GM23248 (cell line): ENCODE data around the gene SOX6. TPM values are rescaled to one million over a fixed set of nuclear protein-coding genes. Genes with fewer than 3 reads are reported as not detected.

ENCODE experiments used
- DNase-seq: peaks from one replicate; pipeline ENCODE4 v3.0.0-alpha.2; 2015
- H2AFZ ChIP-seq: fragments of 200-600 bp; sonication (generic); 2 replicates; pipeline ENCODE4 v1.6.1; 2016; ENCODE audit warnings: antibody characterized with exemption
- H3F3A ChIP-seq: fragments of 200-600 bp; sonication (generic); 2 replicates; pipeline ENCODE4 v1.6.1; 2016; ENCODE audit warnings: mild to moderate bottlenecking, antibody characterized with exemption, mixed run types; ENCODE audit not compliant: insufficient read depth
- H3K27ac ChIP-seq: fragments of 200-600 bp; sonication (generic); 2 replicates; pipeline ENCODE4 v1.5.1; 2016; ENCODE audit warnings: mild to moderate bottlenecking
- H3K27me3 ChIP-seq: fragments of 200-600 bp; sonication (generic); replicated peaks from 2 replicates; pipeline ENCODE4 v1.6.1; 2016; ENCODE audit warnings: mild to moderate bottlenecking; ENCODE audit not compliant: insufficient read depth
- H3K36me3 ChIP-seq: fragments of 200-600 bp; sonication (generic); 2 replicates; pipeline ENCODE4 v1.6.1; 2016; ENCODE audit warnings: low read depth, mild to moderate bottlenecking
- H3K4me1 ChIP-seq: fragments of 200-600 bp; sonication (generic); 2 replicates; pipeline ENCODE4 v1.6.1; 2016; ENCODE audit warnings: mild to moderate bottlenecking; ENCODE audit not compliant: insufficient read depth
- H3K4me2 ChIP-seq: fragments of 200-600 bp; sonication (generic); one replicate; pipeline ENCODE4 v1.6.1; 2016; ENCODE audit warnings: mild to moderate bottlenecking; ENCODE audit not compliant: unreplicated experiment
- H3K4me3 ChIP-seq: fragments of 200-600 bp; sonication (generic); 2 replicates; pipeline ENCODE4 v1.5.1; 2016; ENCODE audit warnings: mild to moderate bottlenecking
- H3K79me2 ChIP-seq: fragments of 200-600 bp; sonication (generic); 2 replicates; pipeline ENCODE4 v1.6.1; 2016; ENCODE audit warnings: mild to moderate bottlenecking; ENCODE audit not compliant: insufficient read depth
- H3K9ac ChIP-seq: fragments of 200-600 bp; sonication (generic); 2 replicates; pipeline ENCODE4 v1.6.1; 2016; ENCODE audit warnings: mild to moderate bottlenecking
- H3K9me2 ChIP-seq: fragments of 200-600 bp; sonication (generic); 2 replicates; pipeline ENCODE4 v1.6.1; 2016; ENCODE audit warnings: mixed run types, mild to moderate bottlenecking, moderate library complexity; ENCODE audit not compliant: insufficient read depth
- H3K9me3 ChIP-seq: fragments of 200-600 bp; sonication (generic); one replicate; pipeline ENCODE4 v1.6.1; 2017; ENCODE audit warnings: low read depth
- H4K20me1 ChIP-seq: fragments of 200-600 bp; sonication (generic); 2 replicates; pipeline ENCODE4 v1.6.0; 2016; ENCODE audit not compliant: insufficient read depth
- EZH2 ChIP-seq: fragments of 200-600 bp; sonication (generic); IDR thresholded peaks from 2 replicates; pipeline ENCODE4 v1.6.1; 2018; ENCODE audit warnings: antibody characterized with exemption, mild to moderate bottlenecking; ENCODE audit not compliant: insufficient read depth, poor library complexity, severe bottlenecking
- EZH2phosphoT487 ChIP-seq: fragments of 200-600 bp; sonication (generic); IDR thresholded peaks from 2 replicates; pipeline ENCODE4 v1.6.1; 2018; ENCODE audit warnings: antibody characterized with exemption, moderate library complexity, mild to moderate bottlenecking, low read depth; ENCODE audit not compliant: insufficient read depth
- WGBS, 2 experiments: methylation state at CpG; one replicate each; pipeline ENCODE4 v1.1.6; 2015 to 2017; ENCODE audit warnings: low lambda C conversion rate in 2 of 2, low coverage in 1 of 2; ENCODE audit errors: missing lambda C conversion rate in 2 of 2; 5-methylcytosine and 5-hydroxymethylcytosine counted together
- in situ Hi-C: fragments of 300-500 bp; cut with MboI; formaldehyde crosslinking; loops from 2 replicates; pipeline ENCODE4 v1.15.0; 2020
- polyA plus RNA-seq: library from polyadenylated mRNA; unstranded; fragments of >200 nt; fragmentation: Nextera tagmentation; extraction: Ambion mirVana; gene quantifications from 2 replicates; pipeline ENCODE4 v1.2.1, GENCODE V29; 2016
- total RNA-seq: library from RNA; depleted of rRNA; stranded (reverse); fragments of >200 nt; shearing (Covaris generic); gene quantifications from 2 replicates; pipeline ENCODE4 v1.2.3, GENCODE V29; 2014

SOX6 gene
- total and polyA plus RNA-seq, 2 experiments from 2014 or later = under 0.01 to 0.49 TPM

DNA sequence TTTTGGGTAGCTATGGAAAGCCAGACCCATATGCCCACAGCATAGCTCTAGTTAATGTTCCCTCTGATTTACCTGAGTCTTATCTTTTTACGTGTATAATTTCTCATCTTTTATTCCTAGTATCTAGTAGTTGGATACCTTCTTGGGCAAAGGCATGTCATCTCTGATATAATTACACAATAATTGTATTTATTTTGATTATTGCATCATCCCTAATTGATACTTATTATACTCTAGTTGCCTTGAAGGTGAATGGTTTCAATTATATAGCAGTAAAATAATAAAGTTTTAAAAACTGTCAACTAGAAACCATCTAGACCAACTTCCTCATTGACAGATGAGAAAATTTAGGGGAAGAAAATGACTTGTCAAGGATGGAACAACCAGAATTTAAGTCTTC lies 347.3 kb downstream of the SOX6 start:
- Histone ChIP-seq H3K27ac (no peak overlapping the region), H3K4me3 (no peak overlapping the region), H2AFZ (no peak overlapping the region), H3K79me2 (no peaks in the 10 kb centered on the region), H3F3A (no peaks in the 10 kb centered on the region), H3K9me3 (no peaks in the 10 kb centered on the region), H3K27me3 (peaks cover 77% of the 10 kb centered on the region), H3K9me2 (no peaks in the 10 kb centered on the region), H3K4me2 (no peak overlapping the region), H3K4me1 (no peaks in the 10 kb centered on the region), H3K36me3 (no peaks in the 10 kb centered on the region), H3K9ac (no peak overlapping the region), H4K20me1 (no peaks in the 10 kb centered on the region)
- 62 to 71% methylated on average over 1 of the region's 1 CpG for WGBS, 2 experiments
- in situ Hi-C loops = no loop called here
- DNase-seq = no peak
- TF ChIP-seq EZH2 = no peak

DNA sequence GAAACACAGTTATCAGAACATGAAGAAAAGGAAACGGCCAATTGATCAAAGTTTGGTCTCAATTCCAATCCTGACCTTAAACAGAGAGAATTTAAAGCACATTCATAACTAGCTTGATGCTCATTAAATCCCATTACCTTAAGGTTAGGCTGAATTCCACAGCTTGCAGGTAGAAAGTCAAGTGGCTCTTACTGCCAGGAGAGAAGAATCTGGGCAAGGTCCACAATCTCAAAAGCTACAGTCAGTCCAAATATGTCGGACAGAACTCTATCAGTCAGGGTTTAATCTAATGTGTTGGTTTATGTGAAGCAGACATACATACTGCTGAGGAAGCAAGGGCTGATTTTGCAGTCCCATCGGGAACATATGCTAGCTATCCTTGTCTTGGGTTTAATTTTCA lies 348.8 kb downstream of the SOX6 start:
- H3K9ac ChIP-seq = no peak overlapping the region
- H3K36me3 ChIP-seq = no peaks in the 10 kb centered on the region
- 0 out of 2 replicates have a peak, but pooled peaks cover 2% of the 10 kb centered on the region for H3F3A ChIP-seq
- H3K9me2 ChIP-seq = no peaks in the 10 kb centered on the region
- H2AFZ ChIP-seq = no peak overlapping the region
- no peak overlapping the region for H3K27ac ChIP-seq
- no peak overlapping the region for H3K4me2 ChIP-seq
- H3K79me2 ChIP-seq = no peaks in the 10 kb centered on the region
- H4K20me1 ChIP-seq = no peaks in the 10 kb centered on the region
- DNase-seq = no peak
- TF ChIP-seq EZH2phosphoT487 (no peak), EZH2 (no peak)
- 26% methylated on average over 3 of the region's 3 CpGs for WGBS, 2 experiments
- H3K9me3 ChIP-seq = no peaks in the 10 kb centered on the region
- in situ Hi-C loops = no loop called here
- H3K4me3 ChIP-seq = no peak overlapping the region
- H3K4me1 ChIP-seq = peaks cover 1% of the 10 kb centered on the region
- H3K27me3 ChIP-seq = peaks cover 73% of the 10 kb centered on the region

DNA sequence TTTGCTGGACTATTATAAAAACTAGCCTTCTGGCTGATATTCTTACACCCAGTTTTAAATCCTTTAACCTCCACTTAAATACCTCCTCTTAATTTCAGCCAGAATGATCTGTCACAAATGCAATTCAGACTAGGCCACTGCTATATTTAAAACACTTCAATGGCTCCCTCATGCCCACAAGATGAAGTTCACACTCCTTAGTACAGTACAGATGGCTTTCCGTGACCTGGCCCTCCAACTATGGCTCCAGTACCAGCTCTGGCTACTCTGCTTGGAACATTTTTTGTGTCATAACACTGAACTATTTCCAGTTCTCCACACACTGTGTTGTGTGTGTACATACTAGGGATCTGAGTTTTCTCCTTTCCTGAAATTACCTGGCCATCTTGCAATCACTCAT lies 353.4 kb downstream of the SOX6 start:
- H3K9ac ChIP-seq = no peak overlapping the region
- H3K4me1 ChIP-seq = peaks cover 23% of the 10 kb centered on the region
- H4K20me1 ChIP-seq = no peaks in the 10 kb centered on the region
- in situ Hi-C loops = no loop called here
- 95 to 96% methylated on average over 1 of the region's 1 CpG for WGBS, 2 experiments
- H3K79me2 ChIP-seq = no peaks in the 10 kb centered on the region
- H3K4me2 ChIP-seq = no peak overlapping the region
- no peaks in the 10 kb centered on the region for H3K9me3 ChIP-seq
- TF ChIP-seq EZH2phosphoT487 (no peak), EZH2 (no peak)
- H3F3A ChIP-seq = peaks cover 25% of the 10 kb centered on the region
- H3K27ac ChIP-seq = no peak overlapping the region
- H3K4me3 ChIP-seq = no peak overlapping the region
- DNase-seq = no peak
- H2AFZ ChIP-seq = no peak overlapping the region
- no peaks in the 10 kb centered on the region for H3K9me2 ChIP-seq
- peaks cover 38% of the 10 kb centered on the region for H3K27me3 ChIP-seq
- no peaks in the 10 kb centered on the region for H3K36me3 ChIP-seq

DNA sequence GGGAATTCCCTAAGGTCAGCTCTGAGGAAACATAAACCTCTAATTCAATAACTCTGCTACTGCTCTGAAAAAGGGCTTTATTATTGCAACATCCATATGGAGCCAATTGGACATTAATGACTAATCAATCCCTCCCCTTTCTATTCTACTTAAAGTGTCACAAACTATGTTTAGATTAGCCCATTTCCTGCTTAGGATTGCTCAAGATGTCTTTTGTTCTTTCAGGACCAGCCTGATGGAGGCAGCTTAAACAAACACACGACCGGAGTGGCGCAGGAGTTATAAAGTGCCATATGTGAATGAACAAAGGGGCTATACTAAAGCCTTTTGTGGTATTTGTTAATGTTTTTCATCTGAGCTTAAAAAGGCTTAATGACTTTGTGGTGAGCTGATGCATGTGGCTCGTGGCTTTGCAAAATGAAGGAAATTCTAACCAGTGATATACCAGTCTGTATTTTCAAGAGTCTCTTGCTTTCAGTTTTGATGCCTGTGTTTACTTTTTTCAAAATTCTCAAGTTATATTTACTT lies 354.4 kb downstream of the SOX6 start:
- H3K9me2 ChIP-seq = no peaks in the 10 kb centered on the region
- H3K27me3 ChIP-seq = peaks cover 30% of the 10 kb centered on the region
- no peaks in the 10 kb centered on the region for H3K79me2 ChIP-seq
- no peak for TF ChIP-seq EZH2
- peak; percentile 94 for TF ChIP-seq EZH2phosphoT487
- 1 to 2% methylated on average over 4 of the region's 4 CpGs for WGBS, 2 experiments
- H4K20me1 ChIP-seq = no peaks in the 10 kb centered on the region
- no peak overlapping the region for H3K9ac ChIP-seq
- peaks cover 23% of the 10 kb centered on the region for H3K4me1 ChIP-seq
- peak; percentile 87 for DNase-seq
- in situ Hi-C loops = no loop called here
- H3K36me3 ChIP-seq = no peaks in the 10 kb centered on the region
- peak overlapping the region; percentile 63 for H3K4me2 ChIP-seq
- 0 out of 2 replicates have a peak overlapping the region, but pooled peaks have one; percentile 38 for H2AFZ ChIP-seq
- no peaks in the 10 kb centered on the region for H3K9me3 ChIP-seq
- H3K27ac ChIP-seq = peak overlapping the region; percentile 20
- peak overlapping the region; percentile 41 for H3K4me3 ChIP-seq
- H3F3A ChIP-seq = peaks cover 25% of the 10 kb centered on the region

DNA sequence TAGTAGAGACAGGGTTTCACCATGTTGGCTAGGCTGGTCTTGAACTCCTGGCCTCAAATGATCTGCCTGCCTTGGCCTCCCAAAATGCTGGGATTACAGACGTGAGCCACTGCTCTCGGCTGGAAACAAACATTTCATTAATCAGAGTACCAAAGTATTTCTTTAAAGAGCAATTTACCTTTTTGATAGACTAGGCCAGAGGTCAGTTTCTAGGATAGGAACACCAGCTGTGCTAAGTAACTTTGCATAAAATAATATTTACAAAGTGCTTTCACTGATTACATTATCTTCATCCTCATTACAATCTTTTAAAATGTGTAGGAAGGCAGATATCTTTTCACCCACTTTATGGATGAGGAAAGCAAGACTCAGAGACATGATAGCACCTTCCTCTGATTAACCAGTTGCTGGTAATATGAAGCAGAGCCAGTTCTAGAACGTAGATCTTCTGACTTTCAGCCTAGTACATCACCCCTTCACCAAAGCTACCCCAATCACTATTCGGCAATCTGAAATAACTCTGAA lies 355.2 kb downstream of the SOX6 start:
- DNase-seq = no peak
- Histone ChIP-seq H3K9me3 (no peaks in the 10 kb centered on the region), H3K9me2 (no peaks in the 10 kb centered on the region), H3K4me1 (peaks cover 23% of the 10 kb centered on the region), H3K79me2 (no peaks in the 10 kb centered on the region), H3K27me3 (peaks cover 28% of the 10 kb centered on the region), H3F3A (peaks cover 25% of the 10 kb centered on the region), H3K4me3 (no peak overlapping the region), H3K9ac (no peak overlapping the region), H3K27ac (no peak overlapping the region), H3K36me3 (no peaks in the 10 kb centered on the region), H3K4me2 (peak overlapping the region; percentile 63), H2AFZ (no peak overlapping the region), H4K20me1 (no peaks in the 10 kb centered on the region)
- TF ChIP-seq EZH2phosphoT487 = no peak
- TF ChIP-seq EZH2 = no peak
- in situ Hi-C loops = no loop called here
- 90 to 97% methylated on average over 4 of the region's 4 CpGs for WGBS, 2 experiments
